ENCODE measurements around the gene MEIS3. TPM values are rescaled to one million over a fixed set of nuclear protein-coding genes. Genes with fewer than 3 reads are reported as not detected.
A peak's percentile ranks its signal among the peaks of the same experiment; 100 is the strongest.

MEIS3 gene
- total RNA-seq, 1 donor from 2014 or later, result 25.5 TPM

- no peak overlapping the region for H3K4me3 Mint-ChIP-seq (ENCODE audit: low read depth)
- no peak overlapping the region for H3K27ac Mint-ChIP-seq
- TF ChIP-seq CTCF (IDR thresholded peaks at IDR 0.05; ENCODE audit: unreplicated experiment), result no peak
- peaks cover 78% of the 10 kb centered on the region for H3K27me3 Mint-ChIP-seq
- no peaks in the 10 kb centered on the region for H3K9me3 Mint-ChIP-seq (ENCODE audit: low read depth)
- peaks cover 2% of the 10 kb centered on the region for H3K4me1 Mint-ChIP-seq (ENCODE audit: low read depth)
- DNase-seq (ENCODE audit: low spot score, unreplicated experiment), result no peak
- peaks cover 1% of the 10 kb centered on the region for H3K36me3 Mint-ChIP-seq (ENCODE audit: insufficient read depth)
These were observed 24.0 kb upstream of the MEIS3 start for GRCh38 chr19:47443331-47443730.

- no peak for TF ChIP-seq CTCF (IDR thresholded peaks at IDR 0.05; ENCODE audit: unreplicated experiment)
These were observed 19.5 kb upstream of the MEIS3 start for GRCh38 chr19:47438793-47439220.

GRCh38 chr19:47437500-47437899, 18.2 kb upstream of the MEIS3 start:
- Mint-ChIP-seq H3K27me3 (peaks cover 52% of the 10 kb centered on the region), H3K36me3 (ENCODE audit: insufficient read depth) (no peaks in the 10 kb centered on the region), H3K4me3 (ENCODE audit: low read depth) (no peak overlapping the region), H3K4me1 (ENCODE audit: low read depth) (no peaks in the 10 kb centered on the region), H3K9me3 (ENCODE audit: low read depth) (no peaks in the 10 kb centered on the region), H3K27ac (no peak overlapping the region)
- TF ChIP-seq CTCF (IDR thresholded peaks at IDR 0.05; ENCODE audit: unreplicated experiment), result no peak
- DNase-seq (ENCODE audit: low spot score, unreplicated experiment), result no peak

More at GRCh38 chr19:47438793-47439220, 19.5 kb upstream of the MEIS3 start:
- no peaks in the 10 kb centered on the region for H3K4me1 Mint-ChIP-seq (ENCODE audit: low read depth)
- H3K36me3 Mint-ChIP-seq (ENCODE audit: insufficient read depth), result no peaks in the 10 kb centered on the region
- H3K27me3 Mint-ChIP-seq, result peaks cover 52% of the 10 kb centered on the region
- H3K9me3 Mint-ChIP-seq (ENCODE audit: low read depth), result no peaks in the 10 kb centered on the region
- no peak for DNase-seq (ENCODE audit: low spot score, unreplicated experiment)
- H3K4me3 Mint-ChIP-seq (ENCODE audit: low read depth), result no peak overlapping the region
- H3K27ac Mint-ChIP-seq, result no peak overlapping the region

- peak; percentile 78 for DNase-seq (ENCODE audit: low spot score, unreplicated experiment)
- no peaks in the 10 kb centered on the region for H3K4me1 Mint-ChIP-seq (ENCODE audit: low read depth)
- TF ChIP-seq CTCF (IDR thresholded peaks at IDR 0.05; ENCODE audit: unreplicated experiment), result peak; percentile 88
- no peaks in the 10 kb centered on the region for H3K36me3 Mint-ChIP-seq (ENCODE audit: insufficient read depth)
- H3K9me3 Mint-ChIP-seq (ENCODE audit: low read depth), result no peaks in the 10 kb centered on the region
- peaks cover 53% of the 10 kb centered on the region for H3K27me3 Mint-ChIP-seq
- H3K4me3 Mint-ChIP-seq (ENCODE audit: low read depth), result no peak overlapping the region
- H3K27ac Mint-ChIP-seq, result no peak overlapping the region
These were observed 17.5 kb upstream of the MEIS3 start for GRCh38 chr19:47436712-47437401.

- Mint-ChIP-seq H3K4me1 (ENCODE audit: low read depth) (no peaks in the 10 kb centered on the region), H3K4me3 (ENCODE audit: low read depth) (no peak overlapping the region), H3K36me3 (ENCODE audit: insufficient read depth) (no peaks in the 10 kb centered on the region), H3K9me3 (ENCODE audit: low read depth) (no peaks in the 10 kb centered on the region), H3K27me3 (peaks cover 50% of the 10 kb centered on the region), H3K27ac (no peak overlapping the region)
- no peak for DNase-seq (ENCODE audit: low spot score, unreplicated experiment)
- no peak for TF ChIP-seq CTCF (IDR thresholded peaks at IDR 0.05; ENCODE audit: unreplicated experiment)
These were observed 16.6 kb upstream of the MEIS3 start for GRCh38 chr19:47435883-47436417.

Data from progenitor cell of endocrine pancreas (in vitro differentiated cells).